NOMO-1 treated with dmso at 0.1 percent for 144 hours (cell line): ENCODE measurements around the gene ROGDI.

Source experiments
- DNase-seq: peaks from one replicate; lab custom pipeline; 2025; ENCODE audit not compliant: unreplicated experiment; lab: John Stamatoyannopoulos, UW

The ROGDI gene

GRCh38 chr16:4801962-4802658 lies at the start of gene ROGDI:
TSS of gene ROGDI (minus strand) at chr16:4802633. CDS start at chr16:4802571, 62 bp downstream.
- DNase-seq = peak; percentile 58

- no peak for DNase-seq
These were observed 47.8 kb upstream of the ROGDI start for GRCh38 chr16:4850211-4850610.

GRCh38 chr16:4847774-4848587 lies 45.5 kb upstream of the ROGDI start:
- DNase-seq = peak; percentile 10

- peak; percentile 95 for DNase-seq
These were observed 44.7 kb upstream of the ROGDI start, which contains the start of the genes GLYR1 and UBN1 for GRCh38 chr16:4846901-4847773. TSS of gene GLYR1 (minus strand) at chr16:4847288. CDS start at chr16:4847265, 23 bp downstream. TSS of gene UBN1 (plus strand) at chr16:4847481. CDS start at chr16:4852918, 5,437 bp downstream.

- no peak for DNase-seq
These were observed 44.1 kb upstream of the ROGDI start for GRCh38 chr16:4846503-4846900.

GRCh38 chr16:4840984-4841383 lies 38.6 kb upstream of the ROGDI start:
- no peak for DNase-seq

- DNase-seq = no peak
These were observed 37.5 kb upstream of the ROGDI start for GRCh38 chr16:4839942-4840341.

GRCh38 chr16:4837733-4838501 lies 35.5 kb upstream of the ROGDI start:
- no peak for DNase-seq

GRCh38 chr16:4836727-4837126 lies 34.3 kb upstream of the ROGDI start:
- DNase-seq = no peak

- no peak for DNase-seq
These were observed 31.2 kb upstream of the ROGDI start for GRCh38 chr16:4833584-4833983.

GRCh38 chr16:4832698-4833343 lies 30.4 kb upstream of the ROGDI start:
- no peak for DNase-seq

GRCh38 chr16:4831616-4832015 lies 29.2 kb upstream of the ROGDI start:
- DNase-seq = no peak

GRCh38 chr16:4830408-4830807 lies 28.0 kb upstream of the ROGDI start:
- DNase-seq = no peak

GRCh38 chr16:4828567-4829321 lies 26.3 kb upstream of the ROGDI start:
- DNase-seq = no peak

GRCh38 chr16:4826980-4827379 lies 24.5 kb upstream of the ROGDI start:
- no peak for DNase-seq

- no peak for DNase-seq
These were observed 24.1 kb upstream of the ROGDI start for GRCh38 chr16:4826526-4826925.

- DNase-seq = no peak
These were observed 22.8 kb upstream of the ROGDI start for GRCh38 chr16:4825196-4825595.

- DNase-seq = no peak
These were observed 18.2 kb upstream of the ROGDI start for GRCh38 chr16:4820652-4821051.

- DNase-seq = no peak
These were observed 12.2 kb upstream of the ROGDI start for GRCh38 chr16:4814542-4815173.
